RWPE2 (cell line): ENCODE measurements around the gene FRY.

Experiments
- ATAC-seq: fragments of 200-7000 bp; cut with Tn5 transposase; 3 replicates; pipeline ENCODE4 v1.9.1; 2021; ENCODE audit warnings: low read depth
- DNase-seq: peaks from one replicate; pipeline ENCODE4 v3.0.0-alpha.2; 2020; ENCODE audit warnings: low spot score
- H3K27ac ChIP-seq: fragments of 450-650 bp; 2 replicates; pipeline ENCODE4 v1.5.1; 2017; ENCODE audit warnings: mild to moderate bottlenecking; ENCODE audit not compliant: poor library complexity, severe bottlenecking
- H3K27me3 ChIP-seq: fragments of 250-450 bp; sonication (Bioruptor Pico); 2 replicates; pipeline ENCODE4 v1.5.1; 2021; ENCODE audit warnings: mild to moderate bottlenecking, moderate library complexity; ENCODE audit not compliant: insufficient read depth, poor library complexity, severe bottlenecking
- H3K36me3 ChIP-seq: fragments of 250-450 bp; sonication (Bioruptor Pico); 2 replicates; pipeline ENCODE4 v1.5.1; 2020; ENCODE audit warnings: low read depth, mild to moderate bottlenecking, moderate library complexity
- H3K4me1 ChIP-seq: fragments of 250-450 bp; sonication (Bioruptor Pico); 2 replicates; pipeline ENCODE4 v1.5.1; 2021; ENCODE audit warnings: mild to moderate bottlenecking, moderate library complexity; ENCODE audit not compliant: insufficient read depth, poor library complexity, severe bottlenecking
- H3K4me3 ChIP-seq: fragments of 250-450 bp; sonication (Bioruptor Pico); 2 replicates; pipeline ENCODE4 v1.5.1; 2021; ENCODE audit warnings: mild to moderate bottlenecking, moderate library complexity; ENCODE audit not compliant: severe bottlenecking
- H3K9me3 ChIP-seq: fragments of 250-450 bp; sonication (Bioruptor Pico); 2 replicates; pipeline ENCODE4 v1.5.1; 2021; ENCODE audit warnings: mild to moderate bottlenecking, moderate library complexity; ENCODE audit not compliant: severe bottlenecking
- TF ChIP-seq, protein P1 (sequence below): fragments of 450-650 bp; IDR thresholded peaks from one replicate; pipeline ENCODE4 v1.5.1; 2017; ENCODE audit warnings: mild to moderate bottlenecking, moderate library complexity; ENCODE audit not compliant: poor library complexity, severe bottlenecking

The FRY gene

DNA sequence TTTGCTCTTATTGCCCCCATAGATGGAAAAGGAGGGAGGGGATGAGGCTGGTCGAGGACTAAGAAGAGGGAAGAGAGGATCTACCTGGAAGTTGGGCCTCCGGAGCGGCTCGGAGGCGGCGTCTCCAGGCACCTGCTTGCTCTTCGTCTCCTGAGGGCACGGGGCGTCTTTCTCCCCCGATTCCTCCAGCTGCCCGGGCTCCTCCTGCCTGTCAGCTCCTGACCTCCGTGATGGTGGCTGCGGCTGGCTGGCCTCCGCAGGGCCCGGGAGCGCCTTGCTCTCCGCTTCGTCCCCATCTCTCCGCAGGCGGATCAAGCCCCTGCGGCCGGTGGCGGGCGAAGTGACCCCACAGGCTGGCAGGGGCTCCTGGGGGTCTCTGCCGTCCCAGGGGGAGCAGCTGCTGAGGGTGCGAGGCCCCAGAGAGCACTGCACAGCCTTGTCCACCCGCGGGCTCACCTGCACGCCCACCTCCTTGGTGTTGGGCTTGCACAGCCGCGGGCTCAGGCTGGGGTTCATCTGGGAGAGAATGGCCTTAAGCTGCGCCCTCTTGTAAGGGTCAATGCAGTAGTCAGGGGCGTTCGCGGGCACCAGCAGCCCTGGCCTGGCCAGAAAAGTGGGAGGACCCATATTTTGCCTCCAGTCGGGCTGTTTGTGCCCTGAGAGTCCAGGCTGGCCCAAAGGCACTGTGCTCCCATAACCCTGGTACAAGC is 279.8 kb downstream of the FRY start:
- no peak for DNase-seq
- Histone ChIP-seq H3K4me1 (peaks cover 2% of the 10 kb centered on the region), H3K4me3 (no peak overlapping the region), H3K27ac (no peak overlapping the region), H3K9me3 (no peaks in the 10 kb centered on the region), H3K36me3 (peaks cover 3% of the 10 kb centered on the region; the same call in 1 of the 2 replicates), H3K27me3 (no peaks in the 10 kb centered on the region)
- TF ChIP-seq, protein P1, sequence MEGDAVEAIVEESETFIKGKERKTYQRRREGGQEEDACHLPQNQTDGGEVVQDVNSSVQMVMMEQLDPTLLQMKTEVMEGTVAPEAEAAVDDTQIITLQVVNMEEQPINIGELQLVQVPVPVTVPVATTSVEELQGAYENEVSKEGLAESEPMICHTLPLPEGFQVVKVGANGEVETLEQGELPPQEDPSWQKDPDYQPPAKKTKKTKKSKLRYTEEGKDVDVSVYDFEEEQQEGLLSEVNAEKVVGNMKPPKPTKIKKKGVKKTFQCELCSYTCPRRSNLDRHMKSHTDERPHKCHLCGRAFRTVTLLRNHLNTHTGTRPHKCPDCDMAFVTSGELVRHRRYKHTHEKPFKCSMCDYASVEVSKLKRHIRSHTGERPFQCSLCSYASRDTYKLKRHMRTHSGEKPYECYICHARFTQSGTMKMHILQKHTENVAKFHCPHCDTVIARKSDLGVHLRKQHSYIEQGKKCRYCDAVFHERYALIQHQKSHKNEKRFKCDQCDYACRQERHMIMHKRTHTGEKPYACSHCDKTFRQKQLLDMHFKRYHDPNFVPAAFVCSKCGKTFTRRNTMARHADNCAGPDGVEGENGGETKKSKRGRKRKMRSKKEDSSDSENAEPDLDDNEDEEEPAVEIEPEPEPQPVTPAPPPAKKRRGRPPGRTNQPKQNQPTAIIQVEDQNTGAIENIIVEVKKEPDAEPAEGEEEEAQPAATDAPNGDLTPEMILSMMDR = no peak
- ATAC-seq = no peak

DNA sequence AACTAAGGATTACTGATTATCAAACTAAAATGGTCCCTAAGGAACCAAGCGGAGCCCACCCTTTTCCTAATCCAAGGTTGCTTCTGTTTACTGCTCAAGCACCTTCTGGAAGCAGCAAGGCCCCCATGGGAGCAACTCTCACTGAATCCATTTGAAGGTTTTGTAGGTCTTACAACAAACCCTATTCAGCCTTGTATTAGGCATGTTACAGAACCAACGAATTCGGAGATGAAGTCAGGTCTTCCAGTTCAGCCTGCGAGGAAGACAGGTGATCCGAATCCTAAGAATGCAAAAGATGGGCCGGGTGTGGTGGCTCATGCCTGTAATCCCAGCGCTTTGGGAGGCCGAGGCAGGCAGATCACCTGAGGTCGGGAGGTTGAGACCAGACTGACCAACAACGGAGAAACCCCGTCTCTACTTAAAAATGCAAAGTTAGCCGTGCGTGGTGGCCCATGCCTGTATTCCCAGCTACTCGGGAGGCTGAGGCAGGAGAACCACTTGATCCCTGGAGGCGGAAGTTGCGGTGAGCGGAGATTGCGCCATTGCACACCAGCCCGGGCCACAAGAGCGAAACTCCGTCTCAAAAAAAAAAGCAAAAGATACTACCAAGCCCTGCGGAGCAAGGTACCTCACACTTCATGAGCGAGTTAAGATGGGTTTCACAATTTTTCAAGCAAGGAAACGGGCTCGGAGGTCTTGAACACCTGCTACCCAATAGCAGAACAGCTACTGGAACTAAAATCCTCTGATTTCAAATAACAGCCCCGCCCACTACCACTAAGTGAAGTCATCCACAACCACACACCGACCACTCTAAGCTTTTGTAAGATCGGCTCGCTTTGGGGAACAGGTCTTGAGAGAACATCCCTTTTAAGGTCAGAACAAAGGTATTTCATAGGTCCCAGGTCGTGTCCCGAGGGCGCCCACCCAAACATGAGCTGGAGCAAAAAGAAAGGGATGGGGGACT is 283.0 kb downstream of the FRY start:
- peaks cover 9% of the 10 kb centered on the region for H3K4me1 ChIP-seq
- H3K27me3 ChIP-seq = no peaks in the 10 kb centered on the region
- peak overlapping the region; percentile 58 for H3K27ac ChIP-seq
- H3K36me3 ChIP-seq = peaks cover 34% of the 10 kb centered on the region
- peak overlapping the region; percentile 53 for H3K4me3 ChIP-seq
- no peak; the same call in 2 of the 3 replicates for ATAC-seq
- DNase-seq = no peak
- H3K9me3 ChIP-seq = no peaks in the 10 kb centered on the region
- TF ChIP-seq, protein P1 = no peak

DNA sequence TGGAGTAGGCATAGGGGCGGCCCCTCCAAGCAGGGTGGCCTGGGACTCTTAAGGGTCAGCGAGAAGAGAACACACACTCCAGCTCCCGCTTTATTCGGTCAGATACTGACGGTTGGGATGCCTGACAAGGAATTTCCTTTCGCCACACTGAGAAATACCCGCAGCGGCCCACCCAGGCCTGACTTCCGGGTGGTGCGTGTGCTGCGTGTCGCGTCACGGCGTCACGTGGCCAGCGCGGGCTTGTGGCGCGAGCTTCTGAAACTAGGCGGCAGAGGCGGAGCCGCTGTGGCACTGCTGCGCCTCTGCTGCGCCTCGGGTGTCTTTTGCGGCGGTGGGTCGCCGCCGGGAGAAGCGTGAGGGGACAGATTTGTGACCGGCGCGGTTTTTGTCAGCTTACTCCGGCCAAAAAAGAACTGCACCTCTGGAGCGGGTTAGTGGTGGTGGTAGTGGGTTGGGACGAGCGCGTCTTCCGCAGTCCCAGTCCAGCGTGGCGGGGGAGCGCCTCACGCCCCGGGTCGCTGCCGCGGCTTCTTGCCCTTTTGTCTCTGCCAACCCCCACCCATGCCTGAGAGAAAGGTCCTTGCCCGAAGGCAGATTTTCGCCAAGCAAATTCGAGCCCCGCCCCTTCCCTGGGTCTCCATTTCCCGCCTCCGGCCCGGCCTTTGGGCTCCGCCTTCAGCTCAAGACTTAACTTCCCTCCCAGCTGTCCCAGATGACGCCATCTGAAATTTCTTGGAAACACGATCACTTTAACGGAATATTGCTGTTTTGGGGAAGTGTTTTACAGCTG is 283.9 kb downstream of the FRY start, which contains the start of the genes BRCA2 and ZAR1L:
BRCA2 (plus strand) TSS at position 271 of the 790 bp plus-strand sequence. CDS start 953 bp downstream, outside the sequence.
ZAR1L (minus strand) TSS at position 126 of the 790 bp plus-strand sequence. CDS start 3,438 bp downstream, outside the sequence.
- ATAC-seq = peak; percentile 93
- TF ChIP-seq, protein P1 = no peak
- H3K9me3 ChIP-seq = no peaks in the 10 kb centered on the region
- H3K27me3 ChIP-seq = no peaks in the 10 kb centered on the region
- DNase-seq = peak; percentile 82
- peaks cover 41% of the 10 kb centered on the region for H3K36me3 ChIP-seq
- H3K4me1 ChIP-seq = peaks cover 9% of the 10 kb centered on the region
- H3K27ac ChIP-seq = peak within 1 kb of the TSS; percentile 58
- peak within 1 kb of the TSS; percentile 53 for H3K4me3 ChIP-seq

DNA sequence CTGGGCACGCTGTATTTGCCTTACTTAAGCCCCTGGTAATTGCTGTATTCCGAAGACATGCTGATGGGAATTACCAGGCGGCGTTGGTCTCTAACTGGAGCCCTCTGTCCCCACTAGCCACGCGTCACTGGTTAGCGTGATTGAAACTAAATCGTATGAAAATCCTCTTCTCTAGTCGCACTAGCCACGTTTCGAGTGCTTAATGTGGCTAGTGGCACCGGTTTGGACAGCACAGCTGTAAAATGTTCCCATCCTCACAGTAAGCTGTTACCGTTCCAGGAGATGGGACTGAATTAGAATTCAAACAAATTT is 284.4 kb downstream of the FRY start:
- ATAC-seq (peak; percentile 26), DNase-seq (no peak)
- peaks cover 47% of the 10 kb centered on the region for H3K36me3 ChIP-seq
- peaks cover 9% of the 10 kb centered on the region for H3K4me1 ChIP-seq
- peak overlapping the region; percentile 53 for H3K4me3 ChIP-seq
- TF ChIP-seq, protein P1 = no peak
- peak overlapping the region; percentile 58 for H3K27ac ChIP-seq
- no peaks in the 10 kb centered on the region for H3K27me3 ChIP-seq
- H3K9me3 ChIP-seq = no peaks in the 10 kb centered on the region
